HCT116 (cell line): ENCODE results near the gene LRP1B. TPM values are rescaled to one million over a fixed set of nuclear protein-coding genes. Genes with fewer than 3 reads are reported as not detected.

Source experiments
- ATAC-seq: fragments of 200-7000 bp; cut with Tn5 transposase; 2 replicates; pipeline ENCODE4 v1.9.1; 2020; ENCODE audit warnings: mild to moderate bottlenecking, moderate library complexity
- BruUV-seq: library from RNA; stranded (reverse); fragments of 400-500 nt; replicated peaks from 2 replicates; lab custom pipeline; 2021; lab: Mats Ljungman, UMichigan
- CTCF ChIA-PET: fragments of 300-600 bp; sonication (Branson Sonifier 250); formaldehyde crosslinking; loops from one replicate; lab custom pipeline; 2021; ENCODE audit warnings: antibody characterized with exemption; lab: Charles Lee
- POLR2A ChIA-PET: fragments of 300-600, 350-600 bp; sonication (Branson Sonifier 250); formaldehyde crosslinking; loops from one replicate; lab custom pipeline; 2021; ENCODE audit warnings: antibody characterized with exemption; lab: Charles Lee
- RAD21 ChIA-PET, 2 experiments: fragments of 300-600 bp; sonication (Branson Sonifier 250); formaldehyde crosslinking; loops; one replicate each; lab custom pipeline; 2023; ENCODE audit warnings: low total read pairs in 2 of 2; ENCODE audit not compliant: uncharacterized antibody in 2 of 2, unreplicated experiment in 2 of 2, low non-redundant PET in 1 of 2; lab: Charles Lee
- DNase-seq: peaks from one replicate; pipeline ENCODE4 v3.0.0-alpha.2; 2010; ENCODE audit warnings: low read depth, low spot score
- H2AFZ ChIP-seq: fragments of 200-600 bp; shearing (Covaris generic), sonication (generic); 2 replicates; pipeline ENCODE4 v1.6.1; 2017; ENCODE audit warnings: low read depth, mixed run types, mixed read lengths, antibody characterized with exemption, low read length; ENCODE audit not compliant: poor library complexity, severe bottlenecking
- H3K27ac ChIP-seq: 2 replicates; pipeline ENCODE4 v1.5.1; 2012; ENCODE audit warnings: low read depth, low read length
- H3K27me3 ChIP-seq: fragments of 200-600 bp; sonication (generic); 2 replicates; pipeline ENCODE4 v1.6.1; 2016; ENCODE audit warnings: mixed run types, low read length, mixed read lengths; ENCODE audit not compliant: insufficient read depth
- H3K36me3 ChIP-seq, 2 experiments: fragments of 200-500 bp in 1 of 2; fragments of 200-600 bp in 1 of 2; sonication (Bioruptor generic) in 1 of 2; sonication (generic) in 1 of 2; 2 replicates each; pipeline versions ENCODE4 v1.5.1 to v1.6.1; 2014 to 2016; ENCODE audit warnings: low read length in 2 of 2, inconsistent platforms in 1 of 2, mixed read lengths in 1 of 2, mixed run types in 1 of 2; ENCODE audit not compliant: insufficient read depth in 2 of 2, control insufficient read depth in 1 of 2
- H3K4me1 ChIP-seq, 2 experiments: fragments of 200-600 bp in 1 of 2; sonication (generic) in 1 of 2; 2 replicates each; pipeline versions ENCODE4 v1.5.1 to v1.6.1; 2012 to 2017; ENCODE audit warnings: low read length in 2 of 2, inconsistent platforms in 1 of 2, mild to moderate bottlenecking in 1 of 2, mixed read lengths in 1 of 2, mixed run types in 1 of 2, moderate library complexity in 1 of 2; ENCODE audit not compliant: insufficient read depth in 2 of 2, control insufficient read depth in 1 of 2
- H3K4me2 ChIP-seq: fragments of 200-600 bp; sonication (generic); 2 replicates; pipeline ENCODE4 v1.6.1; 2017; ENCODE audit warnings: mixed run types, low read length, mixed read lengths
- H3K4me3 ChIP-seq, 2 experiments: fragments of 200-600 bp in 1 of 2; sonication (generic) in 1 of 2; replicated peaks in 1 of 2; 2 replicates each; pipeline ENCODE4 v1.5.1; 2011 to 2016; ENCODE audit warnings: low read length in 2 of 2, control low read depth in 1 of 2, low read depth in 1 of 2, mild to moderate bottlenecking in 1 of 2, mixed read lengths in 1 of 2, mixed run types in 1 of 2
- H3K79me2 ChIP-seq: fragments of 200-600 bp; sonication (generic); 2 replicates; pipeline ENCODE4 v1.6.1; 2017; ENCODE audit warnings: mild to moderate bottlenecking, mixed run types, low read length, moderate library complexity, mixed read lengths; ENCODE audit not compliant: insufficient read depth
- H3K9ac ChIP-seq: fragments of 200-600 bp; sonication (generic); 2 replicates; pipeline ENCODE4 v1.6.1; 2016; ENCODE audit warnings: low read length, mixed read lengths
- H3K9me2 ChIP-seq: fragments of 200-600 bp; sonication (generic), shearing (Covaris generic); 2 replicates; pipeline ENCODE4 v1.6.1; 2017; ENCODE audit warnings: mixed run types, mild to moderate bottlenecking, moderate library complexity; ENCODE audit not compliant: insufficient read depth
- H3K9me3 ChIP-seq, 2 experiments: fragments of 200-500 bp in 1 of 2; fragments of 200-600 bp in 1 of 2; sonication (Bioruptor generic) in 1 of 2; sonication (generic) in 1 of 2; 2 replicates each; pipeline ENCODE4 v1.6.1; 2014 to 2017; ENCODE audit warnings: low read length in 2 of 2, mixed read lengths in 2 of 2, inconsistent platforms in 1 of 2, low read depth in 1 of 2, mild to moderate bottlenecking in 1 of 2, mixed run types in 1 of 2, moderate library complexity in 1 of 2; ENCODE audit not compliant: control insufficient read depth in 1 of 2, insufficient read depth in 1 of 2
- H4K20me1 ChIP-seq: fragments of 200-600 bp; sonication (generic), shearing (Covaris generic); 2 replicates; pipeline ENCODE4 v1.6.1; 2017; ENCODE audit warnings: mixed run types, mild to moderate bottlenecking, moderate library complexity; ENCODE audit not compliant: insufficient read depth
- ATF3 ChIP-seq: IDR thresholded peaks from 2 replicates; pipeline ENCODE4 v1.6.1; 2012
- CBX3 ChIP-seq: IDR thresholded peaks from 2 replicates; pipeline ENCODE4 v1.6.1; 2012; ENCODE audit warnings: low read depth
- CEBPB ChIP-seq: IDR thresholded peaks from 2 replicates; pipeline ENCODE4 v1.6.1; 2012; ENCODE audit warnings: low read depth
- EGR1 ChIP-seq: IDR thresholded peaks from 2 replicates; pipeline ENCODE4 v1.6.1; 2012; ENCODE audit warnings: low read depth
- ELF1 ChIP-seq: IDR thresholded peaks from 2 replicates; pipeline ENCODE4 v1.6.1; 2012; ENCODE audit warnings: low read depth, borderline replicate concordance
- EZH2 ChIP-seq: fragments of 200-600 bp; sonication (generic); IDR thresholded peaks from 2 replicates; pipeline ENCODE4 v1.6.1; 2017; ENCODE audit warnings: antibody characterized with exemption, mixed run types
- EZH2phosphoT487 ChIP-seq: fragments of 200-600 bp; IDR thresholded peaks from 2 replicates; pipeline ENCODE4 v1.6.1; 2018; ENCODE audit warnings: antibody characterized with exemption, borderline replicate concordance
- FOSL1 ChIP-seq: IDR thresholded peaks from 2 replicates; pipeline ENCODE4 v1.6.1; 2012; ENCODE audit warnings: low read depth
- JUND ChIP-seq: IDR thresholded peaks from 2 replicates; pipeline ENCODE4 v1.6.1; 2012
- POLR2A ChIP-seq: IDR thresholded peaks from 2 replicates; pipeline ENCODE4 v1.7.0; 2011; ENCODE audit warnings: borderline replicate concordance; ENCODE audit not compliant: insufficient read depth, insufficient read length; ENCODE audit errors: extremely low read depth
- POLR2AphosphoS5 ChIP-seq: IDR thresholded peaks from 2 replicates; pipeline ENCODE4 v1.6.1; 2011; ENCODE audit warnings: mild to moderate bottlenecking, low read depth, low read length, moderate library complexity
- RAD21 ChIP-seq: IDR thresholded peaks from 2 replicates; pipeline ENCODE4 v1.6.1; 2012; ENCODE audit warnings: low read depth, mild to moderate bottlenecking
- REST ChIP-seq: IDR thresholded peaks from 2 replicates; pipeline ENCODE4 v1.6.1; 2012; ENCODE audit warnings: low read depth
- SP1 ChIP-seq: IDR thresholded peaks from 2 replicates; pipeline ENCODE4 v1.6.1; 2012; ENCODE audit warnings: low read depth
- SRF ChIP-seq: IDR thresholded peaks from 2 replicates; pipeline ENCODE4 v1.6.1; 2012; ENCODE audit warnings: low read depth
- ZFX ChIP-seq: fragments of 450-650 bp; IDR thresholded peaks from 2 replicates; pipeline ENCODE4 v1.6.1; 2017
- ZNF274 ChIP-seq: fragments of 200-500 bp; sonication (Bioruptor generic); IDR thresholded peaks from 2 replicates; pipeline ENCODE4 v1.6.1; 2014; ENCODE audit warnings: mild to moderate bottlenecking, low read depth, low read length, inconsistent platforms
- intact Hi-C: fragments of 100-400 bp; cut with micrococcal nuclease; formaldehyde crosslinking; loops from 2 replicates; pipeline ENCODE4 v1.10.0; 2022
- total RNA-seq: library from RNA; stranded (reverse); gene quantifications from one replicate; pipeline ENCODE4 v1.2.1, GENCODE V29; 2021; ENCODE audit not compliant: unreplicated experiment
- TF ChIP-seq, protein P1 (sequence below): IDR thresholded peaks from 2 replicates; pipeline ENCODE4 v1.6.1; 2011; ENCODE audit warnings: mild to moderate bottlenecking, low read length, moderate library complexity; ENCODE audit not compliant: insufficient replicate concordance; ENCODE audit errors: extremely low read depth
- TF ChIP-seq, protein P2 (sequence below): IDR thresholded peaks from 2 replicates; pipeline ENCODE4 v1.6.1; 2012

The LRP1B gene
- total RNA-seq, 1 experiment from 2014 or later, result 0.34 TPM

GRCh38 chr2:141522048-141522447 is 608.8 kb downstream of the LRP1B start:
- no TSS peak for BruUV-seq
- Histone ChIP-seq H2AFZ (no peak overlapping the region), H3K9me3 (no peaks in the 10 kb centered on the region), H3K27ac (no peak overlapping the region), H3K4me3 (no peak overlapping the region), H3K36me3 (no peaks in the 10 kb centered on the region), H3K9me2 (no peaks in the 10 kb centered on the region), H3K4me1 (no peaks in the 10 kb centered on the region), H3K79me2 (no peaks in the 10 kb centered on the region), H3K4me2 (no peak overlapping the region), H3K27me3 (no peaks in the 10 kb centered on the region), H3K9ac (no peak overlapping the region), H4K20me1 (no peaks in the 10 kb centered on the region)
- ChIA-PET CTCF (no interaction called here), RAD21 (no interaction called here), POLR2A (no interaction called here)
- intact Hi-C loops, result no loop called here
- DNase-seq, result no peak
- TF ChIP-seq POLR2AphosphoS5 (no peak), ELF1 (no peak), FOSL1 (no peak), SRF (no peak), SP1 (no peak), EZH2phosphoT487 (no peak), ATF3 (no peak), EGR1 (no peak), CBX3 (no peak), EZH2 (no peak), JUND (no peak), REST (no peak), ZFX (no peak), POLR2A (no peak), ZNF274 (no peak), RAD21 (no peak), CEBPB (no peak)
- TF ChIP-seq, protein P1, sequence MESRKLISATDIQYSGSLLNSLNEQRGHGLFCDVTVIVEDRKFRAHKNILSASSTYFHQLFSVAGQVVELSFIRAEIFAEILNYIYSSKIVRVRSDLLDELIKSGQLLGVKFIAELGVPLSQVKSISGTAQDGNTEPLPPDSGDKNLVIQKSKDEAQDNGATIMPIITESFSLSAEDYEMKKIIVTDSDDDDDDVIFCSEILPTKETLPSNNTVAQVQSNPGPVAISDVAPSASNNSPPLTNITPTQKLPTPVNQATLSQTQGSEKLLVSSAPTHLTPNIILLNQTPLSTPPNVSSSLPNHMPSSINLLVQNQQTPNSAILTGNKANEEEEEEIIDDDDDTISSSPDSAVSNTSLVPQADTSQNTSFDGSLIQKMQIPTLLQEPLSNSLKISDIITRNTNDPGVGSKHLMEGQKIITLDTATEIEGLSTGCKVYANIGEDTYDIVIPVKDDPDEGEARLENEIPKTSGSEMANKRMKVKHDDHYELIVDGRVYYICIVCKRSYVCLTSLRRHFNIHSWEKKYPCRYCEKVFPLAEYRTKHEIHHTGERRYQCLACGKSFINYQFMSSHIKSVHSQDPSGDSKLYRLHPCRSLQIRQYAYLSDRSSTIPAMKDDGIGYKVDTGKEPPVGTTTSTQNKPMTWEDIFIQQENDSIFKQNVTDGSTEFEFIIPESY, result no peak
- TF ChIP-seq, protein P2, sequence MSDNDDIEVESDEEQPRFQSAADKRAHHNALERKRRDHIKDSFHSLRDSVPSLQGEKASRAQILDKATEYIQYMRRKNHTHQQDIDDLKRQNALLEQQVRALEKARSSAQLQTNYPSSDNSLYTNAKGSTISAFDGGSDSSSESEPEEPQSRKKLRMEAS, result no peak
- ATAC-seq, result no peak
